Stimulated activated CD4-positive, alpha-beta T cell treated with anti-CD3 and anti-CD28 coated beads, Interleukin-1b, Interleukin-23, amount 100 ng/mL, for 4 hours (primary cell): ENCODE measurements around the gene PSMA3.

Source experiments
- DNase-seq, 2 donors: peaks; one replicate each; pipeline ENCODE4 v3.0.0-alpha.2; 2020; ENCODE audit warnings: low read depth in 2 of 2

The PSMA3 gene

GRCh38 chr14:58299401-58300330 is 55.0 kb downstream of the PSMA3 start:
- DNase-seq = no peak

DNA sequence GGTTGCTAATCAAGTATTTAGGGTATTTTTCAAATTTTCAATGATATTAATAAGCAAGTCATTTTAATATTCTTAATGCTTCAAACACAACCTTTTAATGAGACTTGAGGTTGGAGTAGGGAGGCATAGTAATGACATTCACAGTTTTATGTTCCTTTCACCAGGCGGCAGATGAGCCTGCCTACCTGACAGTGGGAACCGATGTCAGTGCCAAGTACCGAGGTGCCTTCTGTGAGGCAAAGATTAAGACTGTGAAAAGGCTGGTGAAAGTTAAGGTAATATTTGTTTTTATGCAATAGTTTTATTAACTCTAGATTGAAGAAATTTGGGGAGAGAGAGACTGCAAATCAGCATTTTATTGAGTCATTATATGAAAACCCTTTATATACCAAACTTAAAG is 56.8 kb downstream of the PSMA3 start:
- DNase-seq = no peak

- no peak for DNase-seq
Measured at GRCh38 chr14:58305730-58306129, 61.1 kb downstream of the PSMA3 start.

DNA sequence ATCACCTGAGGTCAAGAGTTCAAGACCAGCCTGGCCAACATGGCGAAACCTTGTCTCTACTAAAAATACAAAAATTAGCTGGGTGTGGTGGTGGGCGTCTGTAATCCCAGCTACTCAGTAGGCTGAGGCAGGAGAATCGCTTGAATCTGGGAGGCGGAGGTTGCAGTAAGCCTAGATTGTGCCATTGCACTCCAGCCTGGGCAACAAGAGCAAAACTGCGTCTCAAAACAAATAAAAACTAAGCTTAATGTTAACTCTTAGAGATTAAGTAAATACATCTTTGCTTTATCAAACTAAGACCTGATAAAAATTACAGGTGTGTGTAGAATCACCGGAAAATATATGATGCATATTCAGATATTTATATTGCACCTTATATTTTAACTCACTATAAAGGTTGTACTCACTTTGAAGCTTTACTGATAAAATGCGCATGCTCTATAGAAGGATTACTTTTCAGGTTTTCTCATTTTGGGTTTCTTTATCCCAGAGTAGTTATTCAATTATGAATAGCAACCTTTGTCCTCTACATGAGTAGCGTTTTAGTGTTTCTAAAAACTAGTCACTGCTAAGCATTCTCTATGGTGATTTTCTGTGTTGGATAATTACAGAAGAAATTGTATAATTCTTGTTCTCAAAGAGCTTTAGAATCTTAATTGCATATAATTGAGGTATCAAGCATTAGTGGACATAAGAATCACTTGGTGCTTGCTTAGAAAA is 63.1 kb downstream of the PSMA3 start:
- no peak for DNase-seq

DNA sequence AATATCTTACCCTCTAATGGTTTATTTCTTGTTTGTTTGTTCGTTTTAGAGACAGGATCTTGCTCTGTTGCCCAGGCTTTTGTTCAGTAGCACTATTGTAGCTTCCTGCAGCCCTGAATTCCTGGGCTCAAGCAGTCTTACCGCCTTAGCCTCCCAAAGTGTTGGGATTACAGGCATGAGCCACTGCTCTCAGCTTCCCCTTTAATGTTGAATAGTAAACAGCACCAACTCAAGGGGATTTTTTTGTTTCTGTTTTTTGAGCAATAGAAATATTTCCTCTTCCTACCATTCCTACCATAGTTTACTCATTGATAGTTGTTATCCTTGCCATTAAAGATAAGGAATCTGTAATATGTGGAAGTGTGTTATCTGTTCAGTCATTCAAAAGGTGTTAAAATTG is 64.4 kb downstream of the PSMA3 start:
- no peak for DNase-seq

GRCh38 chr14:58313699-58314098 is 69.1 kb downstream of the PSMA3 start:
- DNase-seq = no peak

- no peak for DNase-seq
Measured at GRCh38 chr14:58315606-58316005, 71.0 kb downstream of the PSMA3 start.
